MCF 10A (cell line): Measurements from ENCODE around the gene ZNF28. TPM values are rescaled to one million over a fixed set of nuclear protein-coding genes. Genes with fewer than 3 reads are reported as not detected.
A peak's percentile ranks its signal among the peaks of the same experiment; 100 is the strongest.
"Not testable (repeated sequence)": the region's sequence is repeated elsewhere in the genome, so short reads cannot be mapped to it uniquely, and the experiment has no call there.

Experiments
- BruUV-seq: library from RNA; stranded (reverse); fragments of 400-500 nt; replicated peaks from 2 replicates; lab custom pipeline; 2021; lab: Mats Ljungman, UMichigan
- CTCF ChIA-PET: fragments of 300-600 bp; sonication (Branson Sonifier 250); formaldehyde crosslinking; extraction: SDS; loops from one replicate; lab custom pipeline; 2021; ENCODE audit warnings: antibody characterized with exemption, inconsistent platforms; lab: Yijun Ruan, JAX
- POLR2A ChIA-PET: fragments of 300-600, 350-650 bp; sonication (Branson Sonifier 250); formaldehyde crosslinking; extraction: SDS; loops from one replicate; lab custom pipeline; 2020; ENCODE audit warnings: antibody characterized with exemption, inconsistent platforms; lab: Yijun Ruan, JAX
- DNase-seq: peaks from one replicate; pipeline ENCODE4 v3.0.0-alpha.2; 2018; ENCODE audit not compliant: unreplicated experiment
- H3K27ac Mint-ChIP-seq: one replicate; pipeline ENCODE4 v1.8.0; 2022; ENCODE audit warnings: mild to moderate bottlenecking, low read depth, mixed read lengths; ENCODE audit not compliant: unreplicated experiment
- H3K27me3 Mint-ChIP-seq: one replicate; pipeline ENCODE4 v1.8.0; 2022; ENCODE audit warnings: mixed read lengths; ENCODE audit not compliant: insufficient read depth, unreplicated experiment
- H3K36me3 Mint-ChIP-seq: one replicate; pipeline ENCODE4 v1.8.0; 2022; ENCODE audit warnings: mild to moderate bottlenecking, moderate library complexity, mixed read lengths; ENCODE audit not compliant: insufficient read depth, unreplicated experiment
- H3K4me1 Mint-ChIP-seq: one replicate; pipeline ENCODE4 v1.8.0; 2022; ENCODE audit warnings: mixed read lengths; ENCODE audit not compliant: insufficient read depth, unreplicated experiment
- H3K4me3 Mint-ChIP-seq: one replicate; pipeline ENCODE4 v1.8.0; 2022; ENCODE audit warnings: mild to moderate bottlenecking, moderate library complexity, mixed read lengths; ENCODE audit not compliant: unreplicated experiment
- H3K9me3 Mint-ChIP-seq: one replicate; pipeline ENCODE4 v1.8.0; 2022; ENCODE audit warnings: mixed read lengths; ENCODE audit not compliant: unreplicated experiment
- CTCF ChIP-seq: fragments of 200-600 bp; IDR thresholded peaks from one replicate; pipeline ENCODE4 v1.8.0; 2022; ENCODE audit warnings: antibody characterized with exemption, mild to moderate bottlenecking; ENCODE audit not compliant: unreplicated experiment
- intact Hi-C: fragments of 100-400 bp; cut with micrococcal nuclease; formaldehyde crosslinking; loops from 2 replicates; pipeline ENCODE4 v1.14.1; 2022
- total RNA-seq: library from RNA; stranded (reverse); gene quantifications from 2 replicates; pipeline ENCODE4 v1.2.3, GENCODE V29; 2022

ZNF28 gene
- total RNA-seq, 1 experiment from 2014 or later: 13.2 TPM

- Mint-ChIP-seq H3K36me3 (peaks cover 11% of the 10 kb centered on the region), H3K9me3 (peaks cover 15% of the 10 kb centered on the region)
- POLR2A ChIA-PET: interaction anchor here (0.6 kb wide), 2 partner anchors 168 to 410 kb away, joined by 3 read pairs; no protein-coding TSS in a partner anchor
- intact Hi-C loops, DNase-seq, H3K4me3 Mint-ChIP-seq, H3K27me3 Mint-ChIP-seq, CTCF ChIA-PET, BruUV-seq, H3K27ac Mint-ChIP-seq, H3K4me1 Mint-ChIP-seq: not testable (repeated sequence)
Observed at GRCh38 chr19:52833541-52833940, 12.1 kb upstream of the ZNF28 start.

GRCh38 chr19:52829866-52830265, 8.4 kb upstream of the ZNF28 start:
- BruUV-seq, intact Hi-C loops, H3K9me3 Mint-ChIP-seq, H3K4me3 Mint-ChIP-seq, H3K4me1 Mint-ChIP-seq, CTCF ChIA-PET, POLR2A ChIA-PET, DNase-seq, H3K36me3 Mint-ChIP-seq, H3K27ac Mint-ChIP-seq, H3K27me3 Mint-ChIP-seq: not testable (repeated sequence)

DNA sequence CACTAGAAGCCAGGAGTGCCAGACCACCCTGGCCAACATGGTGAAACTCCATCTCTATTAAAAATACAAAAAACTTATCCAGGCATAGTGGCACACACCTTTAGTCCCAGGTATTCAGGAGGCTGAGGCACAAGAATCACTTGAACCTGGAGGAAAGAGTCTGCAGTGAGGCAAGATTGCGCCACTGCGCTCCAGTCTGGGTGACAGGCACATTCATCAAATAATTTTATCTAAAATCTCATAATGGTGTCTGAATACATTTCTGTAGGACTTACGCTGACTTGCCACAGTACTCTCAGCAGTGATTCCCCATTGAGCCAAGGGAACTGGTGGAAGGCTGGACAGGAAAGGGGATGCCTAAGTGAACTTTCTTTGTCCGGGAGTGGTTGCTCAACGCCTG, 4.3 kb upstream of the ZNF28 start:
- no peaks in the 10 kb centered on the region for H3K9me3 Mint-ChIP-seq
- no peak for DNase-seq
- CTCF ChIA-PET: no interaction called here
- intact Hi-C loops: no loop called here
- H3K27me3 Mint-ChIP-seq: no peaks in the 10 kb centered on the region
- POLR2A ChIA-PET: no interaction called here
- no TSS peak for BruUV-seq
- H3K4me3 Mint-ChIP-seq: no peak overlapping the region
- peaks cover 6% of the 10 kb centered on the region for H3K36me3 Mint-ChIP-seq
- H3K4me1 Mint-ChIP-seq: peaks cover 2% of the 10 kb centered on the region
- no peak for TF ChIP-seq CTCF
- H3K27ac Mint-ChIP-seq: no peak overlapping the region

- no peaks in the 10 kb centered on the region for H3K9me3 Mint-ChIP-seq
- ChIA-PET POLR2A (no interaction called here), CTCF (no interaction called here)
- no peaks in the 10 kb centered on the region for H3K27me3 Mint-ChIP-seq
- intact Hi-C loops: loop anchor here (5.0 kb wide), 1 partner anchor 34 kb away; the partner anchor contains the start of gene ZNF468
- no peak overlapping the region for H3K4me3 Mint-ChIP-seq
- DNase-seq: no peak
- TF ChIP-seq CTCF: no peak
- no TSS peak for BruUV-seq
- H3K4me1 Mint-ChIP-seq: peaks cover 9% of the 10 kb centered on the region
- no peak overlapping the region for H3K27ac Mint-ChIP-seq
- H3K36me3 Mint-ChIP-seq: peaks cover 10% of the 10 kb centered on the region
Observed at GRCh38 chr19:52823676-52824075, 2.2 kb upstream of the ZNF28 start.

GRCh38 chr19:52820472-52821203, 795 bp downstream of the ZNF28 start:
- peak overlapping the region; percentile 50 for H3K27ac Mint-ChIP-seq
- CTCF ChIA-PET: interaction anchor here (0.7 kb wide), 1 partner anchor 501 kb away, joined by 3 read pairs; no protein-coding TSS in a partner anchor
- H3K4me3 Mint-ChIP-seq: peak overlapping the region; percentile 85
- H3K9me3 Mint-ChIP-seq, H3K4me1 Mint-ChIP-seq, BruUV-seq, H3K27me3 Mint-ChIP-seq: not testable (repeated sequence)
- POLR2A ChIA-PET: interaction anchor here (0.7 to 1.0 kb wide), 2 partner anchors 36 to 132 kb away, joined by 3 to 4 read pairs; no protein-coding TSS in a partner anchor
- H3K36me3 Mint-ChIP-seq: peaks cover 33% of the 10 kb centered on the region
- intact Hi-C loops: loop anchor here (5.0 kb wide), 1 partner anchor 37 kb away; the partner anchor contains the start of gene ZNF468
- peak; percentile 21 for DNase-seq
